ENCODE results near the gene NPFF. TPM values are rescaled to one million over a fixed set of nuclear protein-coding genes. Genes with fewer than 3 reads are reported as not detected.

The NPFF gene
- total and polyA plus RNA-seq, 4 donors: not detected

DNA sequence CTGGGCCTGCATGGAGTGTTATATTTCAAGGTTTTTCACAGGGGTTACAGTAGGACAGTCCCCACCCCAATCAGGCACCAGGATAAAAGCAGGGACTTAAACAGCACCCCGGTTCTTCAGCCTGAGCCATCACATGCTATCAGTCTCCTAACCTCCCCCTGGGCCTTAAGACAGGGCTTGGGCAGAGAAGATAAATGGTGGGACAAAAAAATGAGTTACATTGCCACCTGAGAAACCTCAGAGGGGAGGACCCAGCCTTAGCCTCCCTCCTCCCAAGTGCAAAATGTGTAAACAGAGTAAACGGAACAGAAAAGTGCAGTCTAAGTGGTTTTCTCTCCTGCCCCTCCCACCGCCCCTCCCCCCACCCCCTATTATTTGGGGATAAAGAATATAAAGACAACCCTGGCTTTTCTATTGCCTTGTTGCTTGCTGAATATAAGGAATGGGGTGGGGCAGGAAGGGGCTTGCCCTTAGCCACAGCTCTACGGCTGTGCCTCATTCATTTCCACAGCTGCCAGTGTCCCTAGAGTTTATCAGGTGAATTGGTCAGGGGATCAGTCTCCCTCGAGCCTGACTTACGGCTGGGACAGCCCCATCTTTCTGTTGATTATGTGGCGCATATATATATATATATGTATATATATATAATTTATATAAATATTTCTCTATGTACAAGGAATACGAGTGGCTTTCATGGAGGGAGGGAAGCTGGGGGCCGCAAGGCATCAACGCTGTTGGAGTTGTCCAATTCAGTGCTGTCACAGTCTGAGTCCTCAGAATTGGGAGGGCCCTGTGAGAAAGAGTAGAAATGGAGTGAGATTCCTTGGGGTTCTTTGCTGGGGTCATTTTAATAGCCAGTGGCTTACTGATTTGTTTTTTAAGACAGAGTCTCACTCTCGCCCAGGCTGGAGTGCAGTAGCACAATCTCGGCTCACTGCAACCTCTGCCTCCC lies 26.5 kb downstream of the NPFF start:
- no peaks in the 10 kb centered on the region for H3K9me3 ChIP-seq (ENCODE audit: control insufficient read depth in 4 of 4, low read length in 3 of 4)
- H3K36me3 ChIP-seq (ENCODE audit: control insufficient read depth in 4 of 4, insufficient read depth in 3 of 4, low read depth in 1 of 4, low read length in 3 of 4): peaks cover 4 to 66% (median 54%) of the 10 kb centered on the region in 4 donors
- H3K4me3 ChIP-seq (ENCODE audit: low read depth in 1 of 3, low read length in 3 of 3): no peak overlapping the region
- no peak overlapping the region for H3K9ac ChIP-seq (ENCODE audit: low read depth in 1 of 2, low read length in 2 of 2)
- WGBS: 80% methylated on average over 12 of the region's 12 CpGs
- H3K27ac ChIP-seq (ENCODE audit: low read depth in 1 of 2, low read length in 2 of 2): no peak overlapping the region
- TF ChIP-seq GABPA (IDR thresholded peaks at IDR 0.05 in 1 of 2, conservative IDR thresholded peaks at IDR 0.05 in 1 of 2) (no peak), RXRA (IDR thresholded peaks at IDR 0.05) (no peak), MAX (IDR thresholded peaks at IDR 0.05) (no peak), NR2F2 (IDR thresholded peaks at IDR 0.05) (no peak), FOXA1 (IDR thresholded peaks at IDR 0.05) (no peak), YY1 (IDR thresholded peaks at IDR 0.05) (no peak), HNF4G (IDR thresholded peaks at IDR 0.05) (no peak), HNF4A (conservative IDR thresholded peaks at IDR 0.05) (no peak), EGR1 (IDR thresholded peaks at IDR 0.05; ENCODE audit: low read depth in 2 of 2) (no peak), TAF1 (conservative IDR thresholded peaks at IDR 0.05) (no peak)
- TF ChIP-seq, protein P1, sequence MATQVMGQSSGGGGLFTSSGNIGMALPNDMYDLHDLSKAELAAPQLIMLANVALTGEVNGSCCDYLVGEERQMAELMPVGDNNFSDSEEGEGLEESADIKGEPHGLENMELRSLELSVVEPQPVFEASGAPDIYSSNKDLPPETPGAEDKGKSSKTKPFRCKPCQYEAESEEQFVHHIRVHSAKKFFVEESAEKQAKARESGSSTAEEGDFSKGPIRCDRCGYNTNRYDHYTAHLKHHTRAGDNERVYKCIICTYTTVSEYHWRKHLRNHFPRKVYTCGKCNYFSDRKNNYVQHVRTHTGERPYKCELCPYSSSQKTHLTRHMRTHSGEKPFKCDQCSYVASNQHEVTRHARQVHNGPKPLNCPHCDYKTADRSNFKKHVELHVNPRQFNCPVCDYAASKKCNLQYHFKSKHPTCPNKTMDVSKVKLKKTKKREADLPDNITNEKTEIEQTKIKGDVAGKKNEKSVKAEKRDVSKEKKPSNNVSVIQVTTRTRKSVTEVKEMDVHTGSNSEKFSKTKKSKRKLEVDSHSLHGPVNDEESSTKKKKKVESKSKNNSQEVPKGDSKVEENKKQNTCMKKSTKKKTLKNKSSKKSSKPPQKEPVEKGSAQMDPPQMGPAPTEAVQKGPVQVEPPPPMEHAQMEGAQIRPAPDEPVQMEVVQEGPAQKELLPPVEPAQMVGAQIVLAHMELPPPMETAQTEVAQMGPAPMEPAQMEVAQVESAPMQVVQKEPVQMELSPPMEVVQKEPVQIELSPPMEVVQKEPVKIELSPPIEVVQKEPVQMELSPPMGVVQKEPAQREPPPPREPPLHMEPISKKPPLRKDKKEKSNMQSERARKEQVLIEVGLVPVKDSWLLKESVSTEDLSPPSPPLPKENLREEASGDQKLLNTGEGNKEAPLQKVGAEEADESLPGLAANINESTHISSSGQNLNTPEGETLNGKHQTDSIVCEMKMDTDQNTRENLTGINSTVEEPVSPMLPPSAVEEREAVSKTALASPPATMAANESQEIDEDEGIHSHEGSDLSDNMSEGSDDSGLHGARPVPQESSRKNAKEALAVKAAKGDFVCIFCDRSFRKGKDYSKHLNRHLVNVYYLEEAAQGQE (IDR thresholded peaks at IDR 0.05): no peak
- H3K27me3 ChIP-seq (ENCODE audit: control insufficient read depth in 4 of 4, insufficient read depth in 4 of 4, low read length in 3 of 4): no peaks in the 10 kb centered on the region
- no peaks in the 10 kb centered on the region for H3K4me1 ChIP-seq (ENCODE audit: control insufficient read depth in 4 of 4, insufficient read depth in 4 of 4, low read length in 3 of 4)
- no peak for DNase-seq (ENCODE audit: low spot score)

DNA sequence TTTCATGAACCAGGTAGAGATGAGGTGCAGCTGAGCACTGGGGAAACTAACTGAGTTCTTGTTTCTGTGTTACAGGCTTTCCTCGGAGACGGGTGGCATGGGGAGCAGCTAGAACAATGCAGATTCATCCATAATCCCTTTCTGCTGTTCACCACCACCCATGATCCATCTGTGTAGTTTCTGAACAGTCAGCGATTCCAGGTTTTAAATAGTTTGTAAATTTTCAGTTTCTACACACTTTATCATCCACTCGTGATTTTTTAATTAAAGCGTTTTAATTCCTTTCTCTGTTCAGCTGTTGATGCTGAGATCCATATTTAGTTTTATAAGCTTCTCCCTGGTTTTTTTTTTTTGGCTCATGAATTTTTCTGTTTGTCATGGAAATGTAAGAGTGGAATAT lies 28.0 kb downstream of the NPFF start:
- no peak for TF ChIP-seq ZBTB33 (IDR thresholded peaks at IDR 0.05)
- TF ChIP-seq, protein P1 (IDR thresholded peaks at IDR 0.05): no peak
- TF ChIP-seq RAD21 (IDR thresholded peaks at IDR 0.05): no peak
- TF ChIP-seq NR2F2 (IDR thresholded peaks at IDR 0.05): no peak
- no peak for TF ChIP-seq FOXA2 (IDR thresholded peaks at IDR 0.05)
- no peak for TF ChIP-seq TAF1 (conservative IDR thresholded peaks at IDR 0.05)
- TF ChIP-seq, protein P2, sequence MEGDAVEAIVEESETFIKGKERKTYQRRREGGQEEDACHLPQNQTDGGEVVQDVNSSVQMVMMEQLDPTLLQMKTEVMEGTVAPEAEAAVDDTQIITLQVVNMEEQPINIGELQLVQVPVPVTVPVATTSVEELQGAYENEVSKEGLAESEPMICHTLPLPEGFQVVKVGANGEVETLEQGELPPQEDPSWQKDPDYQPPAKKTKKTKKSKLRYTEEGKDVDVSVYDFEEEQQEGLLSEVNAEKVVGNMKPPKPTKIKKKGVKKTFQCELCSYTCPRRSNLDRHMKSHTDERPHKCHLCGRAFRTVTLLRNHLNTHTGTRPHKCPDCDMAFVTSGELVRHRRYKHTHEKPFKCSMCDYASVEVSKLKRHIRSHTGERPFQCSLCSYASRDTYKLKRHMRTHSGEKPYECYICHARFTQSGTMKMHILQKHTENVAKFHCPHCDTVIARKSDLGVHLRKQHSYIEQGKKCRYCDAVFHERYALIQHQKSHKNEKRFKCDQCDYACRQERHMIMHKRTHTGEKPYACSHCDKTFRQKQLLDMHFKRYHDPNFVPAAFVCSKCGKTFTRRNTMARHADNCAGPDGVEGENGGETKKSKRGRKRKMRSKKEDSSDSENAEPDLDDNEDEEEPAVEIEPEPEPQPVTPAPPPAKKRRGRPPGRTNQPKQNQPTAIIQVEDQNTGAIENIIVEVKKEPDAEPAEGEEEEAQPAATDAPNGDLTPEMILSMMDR (IDR thresholded peaks at IDR 0.05; ENCODE audit: low read depth, low read length, missing input control): no peak
- TF ChIP-seq MAX (IDR thresholded peaks at IDR 0.05): no peak
- TF ChIP-seq, protein P3, sequence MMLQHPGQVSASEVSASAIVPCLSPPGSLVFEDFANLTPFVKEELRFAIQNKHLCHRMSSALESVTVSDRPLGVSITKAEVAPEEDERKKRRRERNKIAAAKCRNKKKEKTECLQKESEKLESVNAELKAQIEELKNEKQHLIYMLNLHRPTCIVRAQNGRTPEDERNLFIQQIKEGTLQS (IDR thresholded peaks at IDR 0.05): no peak
- TF ChIP-seq YY1 (IDR thresholded peaks at IDR 0.05): no peak
- no peak for TF ChIP-seq SP1 (IDR thresholded peaks at IDR 0.05)
- no peak for TF ChIP-seq EGR1 (IDR thresholded peaks at IDR 0.05; ENCODE audit: low read depth in 2 of 2)
- no peak for TF ChIP-seq GABPA (IDR thresholded peaks at IDR 0.05 in 1 of 2, conservative IDR thresholded peaks at IDR 0.05 in 1 of 2)
- TF ChIP-seq FOXA1 (IDR thresholded peaks at IDR 0.05): no peak
- no peak for TF ChIP-seq HNF4G (IDR thresholded peaks at IDR 0.05)
- no peak for TF ChIP-seq RXRA (IDR thresholded peaks at IDR 0.05)
- no peak for TF ChIP-seq HNF4A (conservative IDR thresholded peaks at IDR 0.05)
- TF ChIP-seq JUND (IDR thresholded peaks at IDR 0.05): no peak
- Histone ChIP-seq H3K4me3 (ENCODE audit: low read depth in 1 of 3, low read length in 3 of 3) (no peak overlapping the region), H3K4me1 (ENCODE audit: control insufficient read depth in 4 of 4, insufficient read depth in 4 of 4, low read length in 3 of 4) (peaks cover 0 to 2% (median 0%) of the 10 kb centered on the region in 4 donors), H3K27ac (ENCODE audit: low read depth in 1 of 2, low read length in 2 of 2) (no peak overlapping the region), H3K9ac (ENCODE audit: low read depth in 1 of 2, low read length in 2 of 2) (no peak overlapping the region), H3K9me3 (ENCODE audit: control insufficient read depth in 4 of 4, low read length in 3 of 4) (no peaks in the 10 kb centered on the region), H3K36me3 (ENCODE audit: control insufficient read depth in 4 of 4, insufficient read depth in 3 of 4, low read depth in 1 of 4, low read length in 3 of 4) (peaks cover 8 to 72% (median 64%) of the 10 kb centered on the region in 4 donors), H3K27me3 (ENCODE audit: control insufficient read depth in 4 of 4, insufficient read depth in 4 of 4, low read length in 3 of 4) (no peaks in the 10 kb centered on the region)
- WGBS: 88% methylated on average over 5 of the region's 5 CpGs
- no peak for DNase-seq (ENCODE audit: low spot score)

All from liver (tissue), 9 donors.